ENCODE measurements around the gene FTH1. TPM values are rescaled to one million over a fixed set of nuclear protein-coding genes. Genes with fewer than 3 reads are reported as not detected.
"Not testable (repeated sequence)": the region's sequence is repeated elsewhere in the genome, so short reads cannot be mapped to it uniquely, and the experiment has no call there.

The FTH1 gene
- total RNA-seq, 4 donors from 2014 or later, result 1,945 to 2,292 (median 2,070) TPM

GRCh38 chr11:61967924-61968757, 707 bp upstream of the FTH1 start:
- Histone ChIP-seq H3K27ac (peak overlapping the region; percentile 91 to 99 (median 98)), H3K27me3 (no peaks in the 10 kb centered on the region), H3K4me1 (peaks cover 13 to 77% (median 38%) of the 10 kb centered on the region in 3 donors), H3K4me3 (peak overlapping the region; percentile 88 to 92), H3K36me3 (peaks cover 0 to 31% of the 10 kb centered on the region in 2 donors), H3K9me3 (no peaks in the 10 kb centered on the region)
- 0 to 5% methylated on average over 4 to 15 of the region's 53 CpGs for WGBS, 2 donors (ENCODE audit: low coverage in 1 of 2)
- no peak for TF ChIP-seq POLR2AphosphoS5 (IDR thresholded peaks at IDR 0.05)
- no peak for TF ChIP-seq EP300 (IDR thresholded peaks at IDR 0.05)
- TF ChIP-seq POLR2A (IDR thresholded peaks at IDR 0.05), result no peak
- no peak for TF ChIP-seq CTCF (IDR thresholded peaks at IDR 0.05)
- ATAC-seq, result no peak

- peaks cover 6 to 77% (median 29%) of the 10 kb centered on the region in 3 donors for H3K4me1 ChIP-seq
Observed at GRCh38 chr11:61966734-61967115, 709 bp downstream of the FTH1 start.

GRCh38 chr11:61964666-61965271, 2.7 kb downstream of the FTH1 start:
- H3K4me1 ChIP-seq, result peaks cover 0 to 74% (median 17%) of the 10 kb centered on the region in 3 donors
- 54 to 56% methylated on average over 8 to 9 of the region's 9 CpGs for WGBS, 2 donors (ENCODE audit: low coverage in 1 of 2)

More at GRCh38 chr11:61966734-61967115, 709 bp downstream of the FTH1 start:
- Histone ChIP-seq H3K27me3 (no peaks in the 10 kb centered on the region), H3K36me3 (peaks cover 0 to 36% of the 10 kb centered on the region in 2 donors), H3K27ac (peak overlapping the region; percentile 91 to 99 (median 98)), H3K4me3 (peak overlapping the region; percentile 88 to 92), H3K9me3 (no peaks in the 10 kb centered on the region)
- TF ChIP-seq POLR2A (IDR thresholded peaks at IDR 0.05), result no peak
- WGBS, 2 donors (ENCODE audit: low coverage in 1 of 2), result 0% methylated on average over 4 to 10 of the region's 13 CpGs
- no peak for ATAC-seq

GRCh38 chr11:61964058-61964665, 3.3 kb downstream of the FTH1 start:
- Histone ChIP-seq H3K9me3 (no peaks in the 10 kb centered on the region), H3K4me3 (peak overlapping the region in 1 of 2 donors; percentile 92), H3K36me3 (peaks cover 0 to 49% of the 10 kb centered on the region in 2 donors), H3K27ac (peak overlapping the region in 3 of 4 donors; percentile 91 to 99 (median 99)), H3K4me1 (peaks cover 0 to 68% (median 17%) of the 10 kb centered on the region in 3 donors), H3K27me3 (no peaks in the 10 kb centered on the region)
- ATAC-seq, result no peak
- 46 to 52% methylated on average over 4 of the region's 4 CpGs for WGBS, 2 donors (ENCODE audit: low coverage in 1 of 2)
- TF ChIP-seq CTCF (IDR thresholded peaks at IDR 0.05) (no peak), POLR2A (IDR thresholded peaks at IDR 0.05) (peak in 1 of 2 donors; percentile 6), POLR2AphosphoS5 (IDR thresholded peaks at IDR 0.05) (peak; percentile 46)

More at GRCh38 chr11:61964666-61965271, 2.7 kb downstream of the FTH1 start:
- Histone ChIP-seq H3K27ac (peak overlapping the region in 3 of 4 donors; percentile 91 to 99 (median 99)), H3K36me3 (peaks cover 0 to 42% of the 10 kb centered on the region in 2 donors), H3K4me3 (peak overlapping the region; percentile 88 to 92)
- not testable (repeated sequence) for ATAC-seq, H3K27me3 ChIP-seq, H3K9me3 ChIP-seq

GRCh38 chr11:61963282-61964057, 4.0 kb downstream of the FTH1 start:
- ATAC-seq, result peak; percentile 4
- Histone ChIP-seq H3K27me3 (no peaks in the 10 kb centered on the region), H3K4me1 (peaks cover 0 to 61% (median 12%) of the 10 kb centered on the region in 3 donors), H3K9me3 (no peaks in the 10 kb centered on the region), H3K36me3 (peaks cover 0 to 53% of the 10 kb centered on the region in 2 donors), H3K27ac (peak overlapping the region in 3 of 4 donors; percentile 91 to 99 (median 99)), H3K4me3 (peak overlapping the region in 1 of 2 donors; percentile 92)
- no peak for TF ChIP-seq POLR2A (IDR thresholded peaks at IDR 0.05)
- TF ChIP-seq CTCF (IDR thresholded peaks at IDR 0.05), result no peak
- TF ChIP-seq POLR2AphosphoS5 (IDR thresholded peaks at IDR 0.05), result peak; percentile 8
- TF ChIP-seq EP300 (IDR thresholded peaks at IDR 0.05), result no peak
- 30 to 49% methylated on average over 8 to 9 of the region's 10 CpGs for WGBS, 2 donors (ENCODE audit: low coverage in 1 of 2)
